IMR-90 (cell line): ENCODE measurements around the gene ANKRD33B. TPM values are rescaled to one million over a fixed set of nuclear protein-coding genes. Genes with fewer than 3 reads are reported as not detected.
"Not testable (repeated sequence)": the region's sequence is repeated elsewhere in the genome, so short reads cannot be mapped to it uniquely, and the experiment has no call there.

Experiments used
- ATAC-seq: fragments of 200-7000 bp; cut with Tn5 transposase; 2 replicates; pipeline ENCODE4 v1.9.1; 2020; ENCODE audit warnings: low read depth, mild to moderate bottlenecking, moderate library complexity
- BruUV-seq: library from RNA; stranded (reverse); fragments of 400-500 nt; replicated peaks from 2 replicates; lab custom pipeline; 2021; lab: Mats Ljungman, UMichigan
- CTCF ChIA-PET: fragments of 300-600 bp; formaldehyde crosslinking; extraction: SDS; loops from one replicate; lab custom pipeline; 2021; ENCODE audit warnings: antibody characterized with exemption; lab: Yijun Ruan, JAX
- POLR2A ChIA-PET: fragments of 300-600 bp; sonication (Branson Sonifier 250); formaldehyde crosslinking; loops from one replicate; lab custom pipeline; 2022; ENCODE audit warnings: antibody characterized with exemption; ENCODE audit not compliant: unreplicated experiment; lab: Charles Lee
- DNase-seq: peaks from one replicate; pipeline ENCODE4 v3.0.0; 2013
- H2AFZ ChIP-seq: replicated peaks from 2 replicates; pipeline ENCODE3; 2013; ENCODE audit warnings: low read length, mild to moderate bottlenecking; ENCODE audit not compliant: poor library complexity
- H2AK5ac ChIP-seq: 2 replicates; pipeline ENCODE4 v1.6.1; 2013; ENCODE audit warnings: low read depth, low read length, inconsistent platforms
- H2AK9ac ChIP-seq: replicated peaks from 2 replicates; pipeline ENCODE3; 2013; ENCODE audit warnings: mild to moderate bottlenecking, low read depth, low read length, moderate library complexity; ENCODE audit not compliant: poor library complexity
- H2BK120ac ChIP-seq: 2 replicates; pipeline ENCODE4 v1.6.1; 2013; ENCODE audit warnings: low read depth, low read length, inconsistent platforms
- H2BK15ac ChIP-seq: 3 replicates; pipeline ENCODE4 v1.6.1; 2013; ENCODE audit warnings: low read depth, low read length, inconsistent platforms
- H2BK20ac ChIP-seq: 2 replicates; pipeline ENCODE4 v1.6.1; 2013; ENCODE audit warnings: low read depth, mild to moderate bottlenecking, inconsistent platforms, low read length, moderate library complexity
- H2BK5ac ChIP-seq: 2 replicates; pipeline ENCODE4 v1.6.1; 2013; ENCODE audit warnings: mild to moderate bottlenecking, low read depth, low read length, inconsistent platforms; ENCODE audit not compliant: poor library complexity, severe bottlenecking
- H3K14ac ChIP-seq: replicated peaks from 2 replicates; pipeline ENCODE4 v1.6.1; 2013; ENCODE audit warnings: low read depth, low read length, inconsistent platforms
- H3K18ac ChIP-seq: 2 replicates; pipeline ENCODE4 v1.6.1; 2013; ENCODE audit warnings: low read depth, low read length, control low read depth
- H3K23ac ChIP-seq: 2 replicates; pipeline ENCODE4 v1.6.1; 2013; ENCODE audit warnings: low read depth, low read length, inconsistent platforms
- H3K27ac ChIP-seq: 2 replicates; pipeline ENCODE4 v1.5.1; 2013; ENCODE audit warnings: mild to moderate bottlenecking, control low read depth, low read length; ENCODE audit not compliant: insufficient read depth
- H3K27me3 ChIP-seq: 2 replicates; pipeline ENCODE4 v1.6.1; 2013; ENCODE audit warnings: low read length; ENCODE audit not compliant: control insufficient read depth, insufficient read depth
- H3K36me3 ChIP-seq: 2 replicates; pipeline ENCODE4 v1.6.1; 2013; ENCODE audit warnings: low read length, mixed read lengths; ENCODE audit not compliant: control insufficient read depth, insufficient read depth
- H3K4ac ChIP-seq: 2 replicates; pipeline ENCODE4 v1.6.1; 2013; ENCODE audit warnings: low read depth, low read length, inconsistent platforms
- H3K4me1 ChIP-seq: 2 replicates; pipeline ENCODE4 v1.6.1; 2013; ENCODE audit warnings: low read length, mixed read lengths; ENCODE audit not compliant: control insufficient read depth, insufficient read depth
- H3K4me2 ChIP-seq: 2 replicates; pipeline ENCODE4 v1.6.1; 2013; ENCODE audit warnings: low read depth, mild to moderate bottlenecking, control low read depth, low read length, moderate library complexity
- H3K4me3 ChIP-seq: 2 replicates; pipeline ENCODE4 v1.5.1; 2013; ENCODE audit warnings: low read depth, mild to moderate bottlenecking, control low read depth, low read length, moderate library complexity; ENCODE audit not compliant: insufficient read depth
- H3K56ac ChIP-seq: 2 replicates; pipeline ENCODE4 v1.6.1; 2013; ENCODE audit warnings: low read length, inconsistent platforms; ENCODE audit not compliant: insufficient read depth; ENCODE audit errors: extremely low read depth
- H3K79me1 ChIP-seq, 2 experiments: 2 replicates each; pipeline ENCODE4 v1.6.1; 2013; ENCODE audit warnings: low read length in 2 of 2, inconsistent platforms in 1 of 2, low read depth in 1 of 2
- H3K9ac ChIP-seq: 2 replicates; pipeline ENCODE4 v1.6.1; 2013; ENCODE audit warnings: low read depth, low read length, control low read depth
- H3K9me1 ChIP-seq: 2 replicates; pipeline ENCODE4 v1.6.1; 2013; ENCODE audit warnings: low read length, inconsistent platforms; ENCODE audit not compliant: insufficient read depth
- H3K9me3 ChIP-seq: 2 replicates; pipeline ENCODE4 v1.6.1; 2013; ENCODE audit warnings: low read length; ENCODE audit not compliant: control insufficient read depth, insufficient read depth
- H4K20me1 ChIP-seq: 2 replicates; pipeline ENCODE4 v1.6.1; 2013; ENCODE audit warnings: low read length, inconsistent platforms; ENCODE audit not compliant: insufficient read depth
- H4K5ac ChIP-seq: 2 replicates; pipeline ENCODE4 v1.6.1; 2013; ENCODE audit warnings: mild to moderate bottlenecking, low read depth, low read length, control low read depth
- H4K8ac ChIP-seq, 2 experiments: 2 replicates each; pipeline ENCODE4 v1.6.1; 2013; ENCODE audit warnings: low read depth in 2 of 2, low read length in 2 of 2, control low read depth in 1 of 2, inconsistent platforms in 1 of 2
- H4K91ac ChIP-seq: 2 replicates; pipeline ENCODE4 v1.6.1; 2013; ENCODE audit warnings: low read depth, low read length, inconsistent platforms; ENCODE audit not compliant: insufficient read depth
- CEBPB ChIP-seq: IDR thresholded peaks from 2 replicates; pipeline ENCODE4 v1.6.1; 2012; ENCODE audit warnings: low read depth, low read length, improper control_type of control experiment
- FOS ChIP-seq: fragments of 150-350 bp; IDR thresholded peaks from 2 replicates; pipeline ENCODE4 v1.6.1; 2016; ENCODE audit warnings: low read depth, low read length
- RAD21 ChIP-seq: IDR thresholded peaks from 2 replicates; pipeline ENCODE4 v1.6.1; 2012; ENCODE audit warnings: low read length, improper control_type of control experiment
- SMC3 ChIP-seq: fragments of 150-350 bp; IDR thresholded peaks from 2 replicates; pipeline ENCODE4 v1.6.1; 2016; ENCODE audit warnings: low read depth, mild to moderate bottlenecking, antibody characterized with exemption, low read length, moderate library complexity
- WGBS, 2 experiments: methylation state at CpG; one replicate each; pipeline versions ENCODE4 v1.1.5 to v1.1.7; 2013; ENCODE audit warnings: missing lambda C conversion rate in 2 of 2; ENCODE audit not compliant: insufficient read length in 1 of 2; ENCODE audit errors: extremely low coverage in 2 of 2; 5-methylcytosine and 5-hydroxymethylcytosine counted together
- dilution Hi-C: fragments of 300-500 bp; cut with HindIII; formaldehyde crosslinking; loops from one replicate; pipeline ENCODE4 v1.14.3; 2018; ENCODE audit warnings: low sequenced_read_pairs; ENCODE audit not compliant: unreplicated experiment
- in situ Hi-C: fragments of 300-500 bp; cut with MboI; formaldehyde crosslinking; loops from 3 replicates; pipeline ENCODE4 v1.14.3; 2019; ENCODE audit warnings: low sequenced_read_pairs, inconsistent platforms, mixed read lengths
- intact Hi-C: fragments of 100-400 bp; cut with micrococcal nuclease; formaldehyde crosslinking; loops from 2 replicates; pipeline ENCODE4 v1.10.0; 2022
- polyA plus RNA-seq, 3 experiments: library from polyadenylated mRNA; depleted of rRNA; stranded (reverse); fragments of >200 nt; gene quantifications; 2 replicates each; pipeline ENCODE4 v1.2.3, GENCODE V29; 2012; ENCODE audit warnings: low replicate concordance in 1 of 3
- total RNA-seq: library from RNA; depleted of rRNA; stranded (reverse); fragments of >200 nt; gene quantifications from 2 replicates; pipeline ENCODE4 v1.2.3, GENCODE V29; 2012

Gene ANKRD33B
- total and polyA plus RNA-seq, 2 of the 4 experiments (the other 2 are of a cell fraction) = 2.5 to 3.3 TPM

- TF ChIP-seq FOS = no peak
Observed at GRCh38 chr5:10636363-10637142, 72.7 kb downstream of the ANKRD33B start (continued).

GRCh38 chr5:10637944-10638343 is 74.1 kb downstream of the ANKRD33B start:
- Histone ChIP-seq H3K56ac (no peak overlapping the region), H3K36me3 (peaks cover 19% of the 10 kb centered on the region), H3K4me3 (no peak overlapping the region), H3K27me3 (no peaks in the 10 kb centered on the region), H2AK9ac (no peak overlapping the region), H3K9me3 (no peaks in the 10 kb centered on the region), H3K23ac (no peak overlapping the region), H4K8ac (no peak overlapping the region), H2BK15ac (no peak overlapping the region), H3K4me1 (peaks cover 7% of the 10 kb centered on the region), H2BK5ac (no peak overlapping the region), H4K20me1 (peaks cover 45% of the 10 kb centered on the region), H3K9ac (no peak overlapping the region), H4K5ac (no peak overlapping the region), H3K14ac (no peak overlapping the region), H3K18ac (no peak overlapping the region), H2BK20ac (no peak overlapping the region), H3K4me2 (no peak overlapping the region), H2AFZ (no peak overlapping the region), H2BK120ac (no peak overlapping the region), H2AK5ac (no peak overlapping the region), H3K9me1 (peaks cover 12% of the 10 kb centered on the region), H3K79me1 (peaks cover 25 to 56% of the 10 kb centered on the region in 2 experiments), H3K27ac (no peak overlapping the region), H4K91ac (no peak overlapping the region), H3K4ac (no peak overlapping the region)
- ATAC-seq = no peak
- BruUV-seq = no TSS peak
- no peak for DNase-seq
- CTCF ChIA-PET = no interaction called here
- WGBS, 2 experiments = 40% methylated on average over 2 of the region's 10 CpGs; no CpG with 5 or more reads in 1 of the 2 experiments
- POLR2A ChIA-PET = no interaction called here
- no peak for TF ChIP-seq CEBPB
- no peak for TF ChIP-seq RAD21
- TF ChIP-seq SMC3 = no peak
- intact Hi-C loops (no loop called here), in situ Hi-C loops (no loop called here), dilution Hi-C loops (no loop called here)

GRCh38 chr5:10638723-10639122 is 74.9 kb downstream of the ANKRD33B start:
- H3K4me3 ChIP-seq, H3K23ac ChIP-seq, H2BK20ac ChIP-seq, POLR2A ChIA-PET, dilution Hi-C loops, in situ Hi-C loops, H2AFZ ChIP-seq, BruUV-seq, H3K56ac ChIP-seq, H3K4me2 ChIP-seq, H3K9ac ChIP-seq, H2AK9ac ChIP-seq, H3K27ac ChIP-seq, DNase-seq, H3K14ac ChIP-seq, ATAC-seq, CTCF ChIA-PET, H2BK5ac ChIP-seq, H4K91ac ChIP-seq, H3K9me3 ChIP-seq, H3K18ac ChIP-seq, intact Hi-C loops, H3K4me1 ChIP-seq, H4K5ac ChIP-seq, H3K27me3 ChIP-seq, H3K4ac ChIP-seq, H2BK15ac ChIP-seq, H4K8ac ChIP-seq, H2BK120ac ChIP-seq: not testable (repeated sequence)
- 49 to 100% methylated on average over 2 to 5 of the region's 48 CpGs for whole genome bisulfite sequencing, 2 experiments
- Histone ChIP-seq H3K79me1 (peaks cover 19 to 51% of the 10 kb centered on the region in 2 experiments), H2AK5ac (peak overlapping the region; percentile 43; the same call in 1 of the 2 replicates), H4K20me1 (peaks cover 40% of the 10 kb centered on the region), H3K36me3 (peaks cover 19% of the 10 kb centered on the region), H3K9me1 (peaks cover 12% of the 10 kb centered on the region)
